SK-N-SH (cell line): Measurements from ENCODE around the gene ATAD3B. TPM values are rescaled to one million over a fixed set of nuclear protein-coding genes. Genes with fewer than 3 reads are reported as not detected.

Experiments
- CTCF ChIA-PET: fragments of 300-600, 350-600 bp; formaldehyde crosslinking; extraction: SDS; loops from one replicate; lab custom pipeline; 2021; lab: Yijun Ruan, JAX
- POLR2A ChIA-PET: fragments of 350-600 bp; sonication (Branson Sonifier 250); formaldehyde crosslinking; extraction: SDS; loops from one replicate; lab custom pipeline; 2020; ENCODE audit warnings: antibody characterized with exemption, inconsistent platforms; lab: Yijun Ruan, JAX
- DNase-seq: peaks from one replicate; pipeline ENCODE4 v3.0.0; 2012
- H2AFZ ChIP-seq: fragments of 200-600 bp; sonication (generic); 2 replicates; pipeline ENCODE4 v1.8.1; 2016; ENCODE audit warnings: antibody characterized with exemption, mild to moderate bottlenecking, low read depth
- H3F3A ChIP-seq: fragments of 200-600 bp; sonication (generic); replicated peaks from 2 replicates; pipeline ENCODE3; 2016; ENCODE audit warnings: antibody characterized with exemption, mild to moderate bottlenecking; ENCODE audit not compliant: insufficient read depth
- H3K27ac ChIP-seq, 2 experiments: fragments of 200-500 bp in 1 of 2; fragments of 200-600 bp in 1 of 2; sonication (Bioruptor generic) in 1 of 2; sonication (generic), shearing (Covaris generic) in 1 of 2; 2 replicates each; pipeline versions ENCODE4 v1.5.1 to v1.6.1; 2014 to 2016; ENCODE audit warnings: low read depth in 2 of 2, inconsistent platforms in 1 of 2, low read length in 1 of 2, mild to moderate bottlenecking in 1 of 2, mixed read lengths in 1 of 2
- H3K27me3 ChIP-seq: fragments of 200-600 bp; sonication (generic), shearing (Covaris generic); 2 replicates; pipeline ENCODE4 v1.6.1; 2016; ENCODE audit warnings: mixed run types; ENCODE audit not compliant: insufficient read depth
- H3K36me3 ChIP-seq, 2 experiments: fragments of 200-500 bp in 1 of 2; fragments of 200-600 bp in 1 of 2; sonication (Bioruptor generic) in 1 of 2; sonication (generic) in 1 of 2; replicated peaks in 1 of 2; 2 replicates each; pipeline versions ENCODE3 to v1.5.1; 2014 to 2016; ENCODE audit warnings: low read length in 1 of 2, mild to moderate bottlenecking in 1 of 2; ENCODE audit not compliant: insufficient read depth in 2 of 2, control insufficient read depth in 1 of 2
- H3K4me1 ChIP-seq, 2 experiments: fragments of 200-500 bp in 1 of 2; fragments of 200-600 bp in 1 of 2; sonication (Bioruptor generic) in 1 of 2; sonication (generic), shearing (Covaris generic) in 1 of 2; 2 replicates each; pipeline versions ENCODE4 v1.5.1 to v1.6.1; 2014 to 2016; ENCODE audit warnings: low read depth in 1 of 2, low read length in 1 of 2, mixed run types in 1 of 2; ENCODE audit not compliant: insufficient read depth in 2 of 2, control insufficient read depth in 1 of 2
- H3K4me2 ChIP-seq: fragments of 200-600 bp; sonication (generic), shearing (Covaris generic); 2 replicates; pipeline ENCODE4 v1.6.1; 2017; ENCODE audit warnings: mixed run types
- H3K4me3 ChIP-seq, 2 experiments: fragments of 200-500 bp in 1 of 2; fragments of 200-600 bp in 1 of 2; sonication (Bioruptor generic) in 1 of 2; sonication (generic), shearing (Covaris generic) in 1 of 2; 2 replicates each; pipeline versions ENCODE4 v1.5.1 to v1.8.1; 2014 to 2016; ENCODE audit warnings: low read depth in 2 of 2, inconsistent platforms in 1 of 2, low read length in 1 of 2, mild to moderate bottlenecking in 1 of 2, mixed read lengths in 1 of 2, moderate library complexity in 1 of 2
- H3K79me2 ChIP-seq: fragments of 200-600 bp; sonication (generic); 2 replicates; pipeline ENCODE4 v1.8.1; 2017; ENCODE audit warnings: mild to moderate bottlenecking; ENCODE audit not compliant: insufficient read depth
- H3K9ac ChIP-seq: fragments of 200-600 bp; sonication (generic); 2 replicates; pipeline ENCODE4 v1.6.1; 2017; ENCODE audit warnings: mixed run types
- H3K9me2 ChIP-seq: fragments of 200-600 bp; sonication (generic); 2 replicates; pipeline ENCODE4 v1.6.1; 2017; ENCODE audit warnings: mixed run types
- H3K9me3 ChIP-seq: fragments of 200-600 bp; sonication (generic); 2 replicates; pipeline ENCODE4 v1.6.1; 2017; ENCODE audit warnings: mixed run types, mild to moderate bottlenecking, moderate library complexity
- H4K20me1 ChIP-seq: fragments of 200-600 bp; sonication (generic); 2 replicates; pipeline ENCODE4 v1.6.1; 2017; ENCODE audit warnings: mild to moderate bottlenecking, mixed run types; ENCODE audit not compliant: insufficient read depth
- CTCF ChIP-seq: fragments of 200-600 bp; sonication (generic); IDR thresholded peaks from 2 replicates; pipeline ENCODE4 v1.6.1; 2017; ENCODE audit warnings: antibody characterized with exemption, mild to moderate bottlenecking, moderate library complexity
- EP300 ChIP-seq, 2 experiments: IDR thresholded peaks; 2 replicates each; pipeline versions ENCODE4 v1.4.0 to v1.6.1; 2012; ENCODE audit warnings: borderline replicate concordance in 1 of 2, low read depth in 1 of 2, low read length in 1 of 2
- EZH2phosphoT487 ChIP-seq: fragments of 200-600 bp; sonication (generic); IDR thresholded peaks from 2 replicates; pipeline ENCODE4 v1.6.1; 2017; ENCODE audit warnings: low read depth, mixed run types, mild to moderate bottlenecking, antibody characterized with exemption, moderate library complexity, borderline replicate concordance
- FOXJ3 ChIP-seq: sonication (generic); formaldehyde crosslinking; IDR thresholded peaks from 2 replicates; pipeline ENCODE4 v1.5.1; 2020; ENCODE audit warnings: mild to moderate bottlenecking, missing genetic modification reagents
- GATA2 ChIP-seq: sonication (generic); formaldehyde crosslinking; IDR thresholded peaks from 2 replicates; pipeline ENCODE4 v1.5.0; 2020; ENCODE audit warnings: mild to moderate bottlenecking, missing genetic modification reagents
- IRF3 ChIP-seq: fragments of 150-350 bp; IDR thresholded peaks from 2 replicates; pipeline ENCODE4 v1.6.1; 2016; ENCODE audit warnings: mild to moderate bottlenecking, low read depth, low read length
- MXI1 ChIP-seq: IDR thresholded peaks from 2 replicates; pipeline ENCODE4 v1.6.1; 2012; ENCODE audit warnings: mild to moderate bottlenecking, low read depth, low read length, improper control_type of control experiment
- TAF1 ChIP-seq: IDR thresholded peaks from 2 replicates; pipeline ENCODE4 v1.6.1; 2012; ENCODE audit warnings: low read depth, mild to moderate bottlenecking, low read length, moderate library complexity, borderline replicate concordance
- USF1 ChIP-seq: IDR thresholded peaks from 2 replicates; pipeline ENCODE4 v1.4.0; 2012; ENCODE audit warnings: low read depth, borderline replicate concordance
- YY1 ChIP-seq: IDR thresholded peaks from 2 replicates; pipeline ENCODE4 v1.4.0; 2012; ENCODE audit warnings: low read depth, mild to moderate bottlenecking
- WGBS: methylation state at CpG from one replicate; pipeline ENCODE4 v1.1.6; 2017; ENCODE audit warnings: low lambda C conversion rate; 5-methylcytosine and 5-hydroxymethylcytosine counted together
- polyA plus RNA-seq, 3 experiments: library from polyadenylated mRNA; depleted of rRNA; stranded (reverse); fragments of >200 nt; gene quantifications; 2 replicates each; pipeline ENCODE4 v1.2.3, GENCODE V29; 2012
- TF ChIP-seq, protein P1 (sequence below): IDR thresholded peaks from 2 replicates; pipeline ENCODE4; 2012

ATAD3B gene
- polyA plus RNA-seq, 1 of the 3 experiments (the other 2 are of a cell fraction), result 71.6 TPM

GRCh38 chr1:1535201-1536018 lies 63.8 kb downstream of the ATAD3B start:
- Histone ChIP-seq H3K4me2 (no peak overlapping the region), H3K27ac (no peak overlapping the region), H3K79me2 (no peaks in the 10 kb centered on the region), H3K9me3 (no peaks in the 10 kb centered on the region), H3K4me1 (peaks cover 0 to 12% of the 10 kb centered on the region in 2 experiments; a peak in 1 of 4 replicates), H3K36me3 (peaks cover 12 to 14% of the 10 kb centered on the region in 2 experiments), H3F3A (no peaks in the 10 kb centered on the region), H3K4me3 (no peak overlapping the region), H2AFZ (no peak overlapping the region), H3K27me3 (no peaks in the 10 kb centered on the region), H4K20me1 (no peaks in the 10 kb centered on the region), H3K9ac (no peak overlapping the region), H3K9me2 (no peaks in the 10 kb centered on the region)
- CTCF ChIA-PET, result no interaction called here
- TF ChIP-seq, protein P1, sequence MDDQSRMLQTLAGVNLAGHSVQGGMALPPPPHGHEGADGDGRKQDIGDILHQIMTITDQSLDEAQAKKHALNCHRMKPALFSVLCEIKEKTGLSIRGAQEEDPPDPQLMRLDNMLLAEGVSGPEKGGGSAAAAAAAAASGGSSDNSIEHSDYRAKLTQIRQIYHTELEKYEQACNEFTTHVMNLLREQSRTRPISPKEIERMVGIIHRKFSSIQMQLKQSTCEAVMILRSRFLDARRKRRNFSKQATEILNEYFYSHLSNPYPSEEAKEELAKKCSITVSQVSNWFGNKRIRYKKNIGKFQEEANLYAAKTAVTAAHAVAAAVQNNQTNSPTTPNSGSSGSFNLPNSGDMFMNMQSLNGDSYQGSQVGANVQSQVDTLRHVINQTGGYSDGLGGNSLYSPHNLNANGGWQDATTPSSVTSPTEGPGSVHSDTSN, result no peak
- POLR2A ChIA-PET, result interaction anchor here (0.5 to 0.6 kb wide), 2 partner anchors 462 to 465 kb away, joined by 3 read pairs; no protein-coding TSS in a partner anchor
- 91% methylated on average over 10 of the region's 66 CpGs for WGBS
- no peak for DNase-seq

GRCh38 chr1:1536019-1536937 lies 64.7 kb downstream of the ATAD3B start:
- no peak for TF ChIP-seq EP300 (IDR thresholded peaks at IDR 0.05; ENCODE audit: borderline replicate concordance in 1 of 2, low read depth in 1 of 2, low read length in 1 of 2)
- no peak for TF ChIP-seq IRF3
- TF ChIP-seq YY1, result no peak
- TF ChIP-seq USF1, result no peak
- TF ChIP-seq CTCF, result no peak
- TF ChIP-seq, protein P1, result no peak
- TF ChIP-seq EZH2phosphoT487, result no peak
- TF ChIP-seq FOXJ3, result no peak
- no peak for TF ChIP-seq GATA2 (CRISPR knock-in tag)
- no peak for TF ChIP-seq TAF1
- TF ChIP-seq MXI1, result no peak
- no peaks in the 10 kb centered on the region for H4K20me1 ChIP-seq
- no peak overlapping the region for H3K4me2 ChIP-seq
- ChIA-PET CTCF (no interaction called here), POLR2A (interaction anchor here (0.6 kb wide), 1 partner anchor 461 kb away, joined by 3 read pairs; no protein-coding TSS in a partner anchor)
- H3K36me3 ChIP-seq, result peaks cover 8 to 19% of the 10 kb centered on the region in 2 experiments
- no peak overlapping the region for H2AFZ ChIP-seq
- H3K9me3 ChIP-seq, result no peaks in the 10 kb centered on the region
- no peak overlapping the region for H3K9ac ChIP-seq
- no peaks in the 10 kb centered on the region for H3K9me2 ChIP-seq
- 89% methylated on average over 21 of the region's 48 CpGs for WGBS
- no peak overlapping the region for H3K27ac ChIP-seq
- peaks cover 0 to 14% of the 10 kb centered on the region in 2 experiments; a peak in 1 of 4 replicates for H3K4me1 ChIP-seq
- DNase-seq, result no peak
- no peak overlapping the region for H3K4me3 ChIP-seq
- no peaks in the 10 kb centered on the region for H3F3A ChIP-seq
- no peaks in the 10 kb centered on the region for H3K79me2 ChIP-seq
- H3K27me3 ChIP-seq, result no peaks in the 10 kb centered on the region
